GM12801 (cell line): ENCODE results near the gene TTC28.

Source experiments
- CTCF ChIP-seq: IDR thresholded peaks from one replicate; pipeline ENCODE4 v1.5.1; 2011; ENCODE audit warnings: control low read depth; ENCODE audit not compliant: insufficient read length; ENCODE audit errors: extremely low read depth

The TTC28 gene

DNA sequence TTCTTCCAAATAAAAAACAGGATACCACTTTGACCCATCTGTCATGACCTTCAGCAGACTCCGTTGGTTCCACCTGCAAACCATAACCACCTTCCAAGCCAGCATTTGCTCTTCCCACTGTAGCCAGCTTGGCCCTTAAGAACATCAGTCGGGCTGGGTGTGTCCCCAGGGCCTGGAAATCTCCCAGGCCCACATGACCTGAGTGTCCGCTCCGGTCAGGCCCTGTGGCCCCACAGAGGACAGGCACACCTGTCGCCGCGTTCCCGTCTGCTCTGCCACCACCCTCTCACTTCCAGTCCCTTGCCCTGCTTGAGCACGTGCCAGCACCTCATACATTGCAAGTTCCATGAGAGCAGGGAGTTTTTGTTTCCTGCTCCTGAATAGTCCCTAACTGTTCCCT lies 694.9 kb downstream of the TTC28 start:
- no peak for TF ChIP-seq CTCF

- TF ChIP-seq CTCF: no peak
Observed at GRCh38 chr22:27984001-27984695, 695.5 kb downstream of the TTC28 start.

GRCh38 chr22:27983361-27983791 lies 696.3 kb downstream of the TTC28 start:
- TF ChIP-seq CTCF: no peak

- TF ChIP-seq CTCF: no peak
Observed at GRCh38 chr22:27982630-27983180, 696.9 kb downstream of the TTC28 start.

DNA sequence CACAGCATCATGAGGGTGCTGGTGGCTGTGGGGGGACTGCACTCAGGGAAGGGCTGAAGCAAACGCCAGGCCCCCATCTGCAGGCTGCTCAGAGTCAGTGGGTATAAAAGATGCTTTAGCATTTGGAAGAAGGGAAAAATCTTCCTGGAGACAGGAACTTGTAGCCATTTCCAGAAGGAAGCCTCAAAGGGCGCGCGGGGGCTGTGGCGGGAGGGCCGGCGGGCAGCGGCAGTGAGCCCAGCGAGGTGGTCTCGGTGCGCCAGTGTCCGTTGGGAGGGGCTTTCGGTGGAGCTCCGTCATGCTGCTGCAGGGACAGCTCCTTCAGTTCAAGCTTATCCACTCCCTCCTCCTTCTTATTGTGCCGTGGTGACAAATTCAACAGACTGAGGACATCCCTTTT lies 697.5 kb downstream of the TTC28 start:
- TF ChIP-seq CTCF: no peak

DNA sequence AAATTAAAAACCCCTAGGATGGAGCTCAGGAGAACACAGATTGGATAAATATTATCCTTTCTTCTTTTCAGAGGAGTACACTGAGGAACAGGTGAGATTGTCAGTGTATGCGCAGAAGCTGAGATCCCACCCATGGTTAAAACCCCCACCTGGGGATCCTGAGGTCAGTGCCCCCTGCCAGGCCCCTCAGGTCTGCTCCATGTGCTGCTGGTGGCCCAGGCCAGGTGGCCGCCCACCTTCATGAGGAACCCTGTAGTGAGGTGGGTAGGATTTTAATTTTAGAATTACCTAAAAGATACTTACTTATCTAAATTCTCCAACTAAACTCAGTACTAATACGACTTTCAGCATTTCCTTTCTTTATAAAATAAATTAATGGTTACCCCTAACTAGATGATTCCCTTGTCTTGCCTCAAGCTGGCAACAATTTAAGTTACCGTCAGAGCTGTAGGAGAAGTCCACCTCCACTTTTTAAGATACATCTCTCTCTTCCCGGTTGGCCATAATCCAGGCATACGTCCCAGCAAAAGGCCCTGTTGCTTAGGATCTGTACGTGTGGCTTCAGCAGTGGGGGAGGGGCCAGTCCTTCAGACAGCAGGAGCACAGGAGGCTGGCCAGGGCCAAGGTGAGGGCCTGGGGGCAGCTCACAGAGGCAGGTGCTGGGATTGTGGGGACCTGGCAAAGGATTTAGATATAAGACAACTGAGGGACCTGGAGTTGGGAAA lies 699.1 kb downstream of the TTC28 start:
- no peak for TF ChIP-seq CTCF

DNA sequence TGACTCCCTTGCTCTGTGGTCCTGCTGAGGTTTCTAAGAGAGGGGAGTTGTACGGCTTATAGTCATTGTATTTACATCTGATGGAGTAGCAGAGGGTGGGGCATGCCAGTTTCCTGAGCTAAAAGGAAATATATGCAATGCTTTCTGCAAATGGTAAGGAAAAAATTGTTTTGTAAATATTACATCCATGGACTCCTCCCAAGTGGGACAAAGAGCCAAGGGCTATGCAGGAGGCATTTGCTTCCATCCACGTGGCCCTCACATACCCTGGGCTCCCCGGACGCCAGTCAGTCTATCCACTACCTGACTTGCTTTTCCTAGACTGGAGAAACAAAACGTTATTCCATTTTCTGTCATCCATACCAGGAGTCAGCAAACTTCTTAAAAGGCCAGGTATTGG lies 700.8 kb downstream of the TTC28 start:
- no peak for TF ChIP-seq CTCF
